RWPE2 (cell line): ENCODE results near the gene MEPCE.

Source experiments
- ATAC-seq: fragments of 200-7000 bp; cut with Tn5 transposase; 3 replicates; pipeline ENCODE4 v1.9.1; 2021; ENCODE audit warnings: low read depth
- DNase-seq: peaks from one replicate; pipeline ENCODE4 v3.0.0-alpha.2; 2020; ENCODE audit warnings: low spot score
- H3K27ac ChIP-seq: fragments of 450-650 bp; 2 replicates; pipeline ENCODE4 v1.5.1; 2017; ENCODE audit warnings: mild to moderate bottlenecking; ENCODE audit not compliant: poor library complexity, severe bottlenecking
- H3K27me3 ChIP-seq: fragments of 250-450 bp; sonication (Bioruptor Pico); 2 replicates; pipeline ENCODE4 v1.5.1; 2021; ENCODE audit warnings: mild to moderate bottlenecking, moderate library complexity; ENCODE audit not compliant: insufficient read depth, poor library complexity, severe bottlenecking
- H3K36me3 ChIP-seq: fragments of 250-450 bp; sonication (Bioruptor Pico); 2 replicates; pipeline ENCODE4 v1.5.1; 2020; ENCODE audit warnings: low read depth, mild to moderate bottlenecking, moderate library complexity
- H3K4me1 ChIP-seq: fragments of 250-450 bp; sonication (Bioruptor Pico); 2 replicates; pipeline ENCODE4 v1.5.1; 2021; ENCODE audit warnings: mild to moderate bottlenecking, moderate library complexity; ENCODE audit not compliant: insufficient read depth, poor library complexity, severe bottlenecking
- H3K4me3 ChIP-seq: fragments of 250-450 bp; sonication (Bioruptor Pico); 2 replicates; pipeline ENCODE4 v1.5.1; 2021; ENCODE audit warnings: mild to moderate bottlenecking, moderate library complexity; ENCODE audit not compliant: severe bottlenecking
- H3K9me3 ChIP-seq: fragments of 250-450 bp; sonication (Bioruptor Pico); 2 replicates; pipeline ENCODE4 v1.5.1; 2021; ENCODE audit warnings: mild to moderate bottlenecking, moderate library complexity; ENCODE audit not compliant: severe bottlenecking
- TF ChIP-seq, protein P1 (sequence below): fragments of 450-650 bp; IDR thresholded peaks from one replicate; pipeline ENCODE4 v1.5.1; 2017; ENCODE audit warnings: mild to moderate bottlenecking, moderate library complexity; ENCODE audit not compliant: poor library complexity, severe bottlenecking

The MEPCE gene

GRCh38 chr7:100398239-100398638, 31.4 kb upstream of the MEPCE start:
- TF ChIP-seq, protein P1, sequence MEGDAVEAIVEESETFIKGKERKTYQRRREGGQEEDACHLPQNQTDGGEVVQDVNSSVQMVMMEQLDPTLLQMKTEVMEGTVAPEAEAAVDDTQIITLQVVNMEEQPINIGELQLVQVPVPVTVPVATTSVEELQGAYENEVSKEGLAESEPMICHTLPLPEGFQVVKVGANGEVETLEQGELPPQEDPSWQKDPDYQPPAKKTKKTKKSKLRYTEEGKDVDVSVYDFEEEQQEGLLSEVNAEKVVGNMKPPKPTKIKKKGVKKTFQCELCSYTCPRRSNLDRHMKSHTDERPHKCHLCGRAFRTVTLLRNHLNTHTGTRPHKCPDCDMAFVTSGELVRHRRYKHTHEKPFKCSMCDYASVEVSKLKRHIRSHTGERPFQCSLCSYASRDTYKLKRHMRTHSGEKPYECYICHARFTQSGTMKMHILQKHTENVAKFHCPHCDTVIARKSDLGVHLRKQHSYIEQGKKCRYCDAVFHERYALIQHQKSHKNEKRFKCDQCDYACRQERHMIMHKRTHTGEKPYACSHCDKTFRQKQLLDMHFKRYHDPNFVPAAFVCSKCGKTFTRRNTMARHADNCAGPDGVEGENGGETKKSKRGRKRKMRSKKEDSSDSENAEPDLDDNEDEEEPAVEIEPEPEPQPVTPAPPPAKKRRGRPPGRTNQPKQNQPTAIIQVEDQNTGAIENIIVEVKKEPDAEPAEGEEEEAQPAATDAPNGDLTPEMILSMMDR: no peak
- no peak overlapping the region for H3K4me3 ChIP-seq
- ATAC-seq: no peak
- no peaks in the 10 kb centered on the region for H3K4me1 ChIP-seq
- no peaks in the 10 kb centered on the region for H3K9me3 ChIP-seq
- DNase-seq: no peak
- H3K27ac ChIP-seq: no peak overlapping the region
- no peaks in the 10 kb centered on the region for H3K27me3 ChIP-seq
- H3K36me3 ChIP-seq: no peaks in the 10 kb centered on the region

DNA sequence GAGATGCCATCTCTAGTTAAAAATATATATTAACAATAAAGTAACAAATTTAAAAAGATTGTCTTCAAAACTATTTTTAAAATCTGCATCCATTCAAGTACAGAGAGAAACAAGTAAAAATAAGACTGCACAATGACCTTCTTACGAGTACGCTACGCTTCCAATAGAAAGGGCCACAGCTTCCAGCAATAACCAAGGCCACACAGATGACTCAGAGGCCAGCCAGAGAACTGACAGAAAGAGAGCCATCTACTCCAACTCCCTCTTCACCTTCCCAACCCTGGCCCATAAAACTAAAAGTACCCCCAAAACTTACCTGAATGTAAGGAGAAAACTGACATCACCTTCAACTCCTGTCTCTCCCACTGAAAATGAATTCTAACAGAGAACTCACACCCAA, 29.6 kb upstream of the MEPCE start:
- Histone ChIP-seq H3K36me3 (no peaks in the 10 kb centered on the region), H3K27ac (no peak overlapping the region), H3K4me1 (no peaks in the 10 kb centered on the region), H3K4me3 (no peak overlapping the region), H3K9me3 (no peaks in the 10 kb centered on the region), H3K27me3 (no peaks in the 10 kb centered on the region)
- DNase-seq: no peak
- ATAC-seq: no peak
- TF ChIP-seq, protein P1: no peak

DNA sequence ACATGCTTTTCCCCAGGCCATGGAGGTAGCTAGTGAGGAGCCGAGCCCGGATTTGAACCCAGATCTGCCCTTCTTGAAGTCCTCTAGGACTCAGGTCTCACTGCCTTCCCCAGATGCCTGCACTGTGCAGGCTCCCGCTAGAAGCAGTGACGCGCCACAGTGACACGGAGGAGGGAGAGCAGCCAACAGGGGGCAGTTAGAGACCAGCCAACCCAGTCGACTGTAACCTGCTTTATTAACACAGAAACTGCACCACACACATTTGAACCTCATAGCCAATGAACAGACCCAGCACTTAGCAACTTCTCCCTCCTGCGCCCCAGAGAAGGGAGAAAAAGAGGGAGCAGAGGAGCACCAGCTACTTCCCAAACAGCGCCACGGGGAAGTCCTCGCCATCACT, 29.0 kb upstream of the MEPCE start:
- TF ChIP-seq, protein P1: no peak
- Histone ChIP-seq H3K4me1 (no peaks in the 10 kb centered on the region), H3K4me3 (no peak overlapping the region), H3K9me3 (no peaks in the 10 kb centered on the region), H3K27ac (no peak overlapping the region), H3K36me3 (no peaks in the 10 kb centered on the region), H3K27me3 (no peaks in the 10 kb centered on the region)
- ATAC-seq: peak; percentile 43; the same call in 1 of the 3 replicates
- DNase-seq: no peak

DNA sequence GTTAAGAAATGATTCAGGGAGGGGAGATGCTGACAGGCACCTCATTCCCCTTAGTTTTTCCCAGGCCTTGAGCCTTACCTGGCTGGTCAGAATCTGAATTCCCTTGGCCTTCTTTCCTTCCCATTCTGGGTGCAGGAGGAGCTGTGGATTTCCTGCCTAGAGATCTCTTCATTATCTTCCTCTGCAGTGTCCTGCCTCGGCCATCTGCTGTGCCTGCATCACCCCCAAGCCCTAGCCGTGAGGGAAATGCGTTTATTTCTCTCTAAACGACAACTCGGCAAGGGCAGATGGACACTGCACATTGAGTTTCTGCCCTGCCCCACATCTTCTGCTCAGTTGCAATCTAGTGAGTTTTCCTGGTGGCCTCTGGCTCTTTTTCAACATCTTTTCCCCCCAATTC, 27.8 kb upstream of the MEPCE start:
- Histone ChIP-seq H3K4me3 (no peak overlapping the region), H3K36me3 (no peaks in the 10 kb centered on the region), H3K4me1 (no peaks in the 10 kb centered on the region), H3K27ac (no peak overlapping the region), H3K27me3 (no peaks in the 10 kb centered on the region), H3K9me3 (no peaks in the 10 kb centered on the region)
- ATAC-seq (no peak), DNase-seq (no peak)
- TF ChIP-seq, protein P1: no peak

- ATAC-seq: no peak
- TF ChIP-seq, protein P1: no peak
- Histone ChIP-seq H3K36me3 (no peaks in the 10 kb centered on the region), H3K9me3 (no peaks in the 10 kb centered on the region), H3K27ac (no peak overlapping the region), H3K27me3 (no peaks in the 10 kb centered on the region), H3K4me3 (no peak overlapping the region), H3K4me1 (no peaks in the 10 kb centered on the region)
- DNase-seq: no peak
Observed at GRCh38 chr7:100402241-100402640, 27.4 kb upstream of the MEPCE start.
